ENCODE results near the gene CLPSL1.

The CLPSL1 gene

GRCh38 chr6:35804996-35805736 is 24.3 kb downstream of the CLPSL1 start, which contains the start of gene LHFPL5:
Gene LHFPL5 (plus strand): TSS chr6:35805352. CDS start chr6:35805671, 319 bp downstream.
- peaks cover 4% of the 10 kb centered on the region for H3K9me3 Mint-ChIP-seq
- H3K27me3 Mint-ChIP-seq, result peaks cover 20% of the 10 kb centered on the region
- no peaks in the 10 kb centered on the region for H3K36me3 Mint-ChIP-seq
- H3K4me3 Mint-ChIP-seq, result peak within 1 kb of the TSS; percentile 30
- peaks cover 9% of the 10 kb centered on the region for H3K4me1 Mint-ChIP-seq
- no peak within 1 kb of the TSS for H3K27ac Mint-ChIP-seq

DNA sequence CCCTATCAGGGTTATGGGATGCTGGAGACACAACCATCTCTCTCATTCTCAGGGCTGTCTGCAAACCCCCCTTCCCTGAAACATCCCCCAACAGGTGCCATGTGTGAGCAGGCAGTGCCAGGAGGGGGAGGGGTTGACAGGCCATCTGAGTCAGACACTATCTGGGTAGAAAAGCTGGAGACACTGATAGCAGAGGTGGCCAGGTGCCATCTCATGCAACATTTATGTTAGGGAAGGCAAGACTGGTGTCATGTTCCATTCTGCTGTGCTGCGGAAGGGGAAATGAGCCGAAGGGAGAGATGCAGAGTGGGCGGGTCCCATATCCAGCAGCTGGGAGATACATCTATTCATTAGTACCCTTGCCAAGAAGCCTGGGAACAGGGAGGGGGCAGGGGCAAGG is 27.9 kb downstream of the CLPSL1 start:
- Mint-ChIP-seq H3K9me3 (peaks cover 4% of the 10 kb centered on the region), H3K4me1 (peaks cover 9% of the 10 kb centered on the region), H3K4me3 (no peak overlapping the region), H3K27me3 (peaks cover 20% of the 10 kb centered on the region), H3K27ac (no peak overlapping the region), H3K36me3 (no peaks in the 10 kb centered on the region)

GRCh38 chr6:35809809-35810208 is 29.0 kb downstream of the CLPSL1 start:
- H3K27me3 Mint-ChIP-seq, result peaks cover 19% of the 10 kb centered on the region
- peaks cover 7% of the 10 kb centered on the region for H3K4me1 Mint-ChIP-seq
- H3K4me3 Mint-ChIP-seq, result no peak overlapping the region
- H3K27ac Mint-ChIP-seq, result no peak overlapping the region
- H3K36me3 Mint-ChIP-seq, result no peaks in the 10 kb centered on the region
- peaks cover 4% of the 10 kb centered on the region for H3K9me3 Mint-ChIP-seq

DNA sequence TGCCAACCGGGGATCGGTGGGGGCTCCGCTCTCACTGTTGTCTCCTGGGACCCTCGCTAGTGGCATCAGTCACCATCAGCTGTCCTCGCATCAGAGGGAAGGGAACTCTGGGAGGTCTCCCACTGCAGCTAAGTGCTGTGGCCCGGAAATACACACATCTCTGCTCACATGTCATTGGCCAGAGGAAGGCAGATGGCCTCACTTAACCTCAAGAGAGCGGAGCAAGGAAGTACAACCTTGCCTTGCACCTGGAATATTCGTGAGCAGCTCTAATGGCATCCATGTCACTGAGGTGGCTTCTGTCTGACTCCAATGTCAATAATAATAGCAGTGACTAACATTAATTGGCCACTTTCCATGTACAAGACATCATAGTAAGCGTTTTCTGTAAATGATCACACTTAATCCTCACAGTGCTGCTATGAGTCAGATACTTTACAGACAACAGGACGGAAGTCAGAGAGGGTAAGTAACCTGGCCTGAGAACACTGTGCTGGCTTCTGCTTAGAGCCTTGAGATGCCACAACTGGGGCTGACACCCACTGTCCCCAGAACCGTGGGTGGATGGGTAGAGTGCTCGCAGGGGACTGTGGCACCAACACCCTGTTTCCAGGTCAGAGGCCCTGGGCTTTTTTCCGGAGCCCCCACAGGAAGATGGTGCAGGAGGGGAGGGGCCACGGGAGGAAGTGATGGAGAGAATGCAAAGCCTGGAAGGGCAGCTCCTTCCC is 30.3 kb downstream of the CLPSL1 start:
- H3K4me1 Mint-ChIP-seq, result no peaks in the 10 kb centered on the region
- no peak overlapping the region for H3K4me3 Mint-ChIP-seq
- peaks cover 3% of the 10 kb centered on the region for H3K36me3 Mint-ChIP-seq
- no peak overlapping the region for H3K27ac Mint-ChIP-seq
- H3K9me3 Mint-ChIP-seq, result no peaks in the 10 kb centered on the region
- peaks cover 12% of the 10 kb centered on the region for H3K27me3 Mint-ChIP-seq

- no peak overlapping the region for H3K27ac Mint-ChIP-seq
- no peak overlapping the region for H3K4me3 Mint-ChIP-seq
- H3K9me3 Mint-ChIP-seq, result no peaks in the 10 kb centered on the region
- peaks cover 3% of the 10 kb centered on the region for H3K36me3 Mint-ChIP-seq
- peaks cover 6% of the 10 kb centered on the region for H3K27me3 Mint-ChIP-seq
- no peaks in the 10 kb centered on the region for H3K4me1 Mint-ChIP-seq
These were observed 30.8 kb downstream of the CLPSL1 start for GRCh38 chr6:35811699-35811995.

GRCh38 chr6:35817515-35817914 is 36.7 kb downstream of the CLPSL1 start:
- Mint-ChIP-seq H3K36me3 (peaks cover 4% of the 10 kb centered on the region), H3K4me3 (no peak overlapping the region), H3K27ac (no peak overlapping the region), H3K27me3 (peaks cover 2% of the 10 kb centered on the region), H3K4me1 (no peaks in the 10 kb centered on the region), H3K9me3 (no peaks in the 10 kb centered on the region)

DNA sequence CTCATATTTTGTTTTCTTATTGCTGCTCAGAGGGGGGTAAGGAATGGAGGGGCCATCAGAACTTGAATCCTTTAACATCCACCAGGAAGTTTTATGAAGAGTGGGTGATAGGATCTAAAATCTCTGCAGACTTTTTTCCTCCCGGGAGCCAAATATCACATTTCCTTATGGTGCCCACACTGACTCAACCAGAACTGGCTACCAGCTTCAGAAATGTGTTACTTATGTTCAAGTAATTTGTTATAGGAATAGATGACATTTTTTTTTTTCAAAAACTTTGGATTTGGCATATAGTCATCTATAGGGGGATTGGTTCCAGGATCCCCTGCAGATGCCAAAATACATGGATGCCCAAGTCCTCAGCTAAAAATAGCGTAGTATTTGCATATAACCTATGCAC is 42.8 kb downstream of the CLPSL1 start:
- peaks cover 7% of the 10 kb centered on the region for H3K27me3 Mint-ChIP-seq
- no peaks in the 10 kb centered on the region for H3K9me3 Mint-ChIP-seq
- no peaks in the 10 kb centered on the region for H3K36me3 Mint-ChIP-seq
- H3K4me3 Mint-ChIP-seq, result no peak overlapping the region
- no peaks in the 10 kb centered on the region for H3K4me1 Mint-ChIP-seq
- H3K27ac Mint-ChIP-seq, result no peak overlapping the region

DNA sequence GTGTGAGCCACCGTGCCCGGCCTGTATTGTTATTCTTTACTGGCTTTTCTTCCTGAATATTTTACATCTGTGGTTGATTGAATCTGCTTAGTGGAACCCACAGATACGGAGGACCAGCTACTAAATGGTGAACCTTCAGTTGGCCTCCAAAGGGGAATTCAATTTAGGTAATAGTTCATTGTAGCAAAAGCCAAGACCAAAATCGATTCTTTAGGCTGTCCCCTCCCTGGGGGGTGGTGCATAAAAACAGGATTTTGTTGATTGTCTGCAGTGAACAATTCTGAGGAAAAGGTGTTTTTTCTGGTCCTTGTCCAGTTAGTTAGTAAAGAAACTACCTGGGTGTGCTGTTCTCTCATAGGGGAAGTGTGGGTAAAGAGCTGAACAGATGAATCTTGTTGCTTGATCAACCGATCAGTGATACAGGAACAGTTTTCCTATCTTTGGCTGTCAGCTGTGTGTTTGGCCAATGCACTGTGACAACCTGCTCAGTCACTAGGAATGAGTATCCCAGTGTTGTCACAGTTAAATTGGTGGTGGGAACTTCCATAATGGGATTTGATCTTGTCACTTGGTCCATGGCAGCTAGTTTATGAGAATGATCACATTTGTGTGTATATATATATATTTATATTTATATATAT is 43.9 kb downstream of the CLPSL1 start:
- Mint-ChIP-seq H3K4me1 (no peaks in the 10 kb centered on the region), H3K9me3 (no peaks in the 10 kb centered on the region), H3K27me3 (peaks cover 5% of the 10 kb centered on the region), H3K27ac (no peak overlapping the region), H3K36me3 (no peaks in the 10 kb centered on the region), H3K4me3 (no peak overlapping the region)

DNA sequence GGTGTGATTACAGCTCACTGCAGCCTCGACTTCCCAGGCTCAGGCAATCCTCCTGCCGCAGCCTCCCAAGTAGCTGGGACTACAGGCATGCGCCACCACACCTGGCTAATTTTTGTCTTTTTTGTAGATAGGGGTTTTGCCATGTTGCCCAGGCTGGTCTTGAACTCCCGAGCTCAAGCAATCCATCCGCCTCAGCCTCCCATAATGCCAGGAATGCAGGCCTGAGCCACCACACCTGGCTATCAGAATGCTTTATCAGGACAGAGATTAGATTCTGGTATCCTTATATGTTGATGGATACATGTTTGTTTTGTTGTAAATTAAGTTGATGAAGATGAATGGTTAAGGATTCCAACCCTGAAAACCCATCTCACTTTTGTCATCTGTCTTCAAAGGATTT is 48.5 kb downstream of the CLPSL1 start:
- Mint-ChIP-seq H3K4me1 (no peaks in the 10 kb centered on the region), H3K4me3 (no peak overlapping the region), H3K36me3 (peaks cover 4% of the 10 kb centered on the region), H3K27ac (no peak overlapping the region), H3K27me3 (peaks cover 5% of the 10 kb centered on the region), H3K9me3 (no peaks in the 10 kb centered on the region)

DNA sequence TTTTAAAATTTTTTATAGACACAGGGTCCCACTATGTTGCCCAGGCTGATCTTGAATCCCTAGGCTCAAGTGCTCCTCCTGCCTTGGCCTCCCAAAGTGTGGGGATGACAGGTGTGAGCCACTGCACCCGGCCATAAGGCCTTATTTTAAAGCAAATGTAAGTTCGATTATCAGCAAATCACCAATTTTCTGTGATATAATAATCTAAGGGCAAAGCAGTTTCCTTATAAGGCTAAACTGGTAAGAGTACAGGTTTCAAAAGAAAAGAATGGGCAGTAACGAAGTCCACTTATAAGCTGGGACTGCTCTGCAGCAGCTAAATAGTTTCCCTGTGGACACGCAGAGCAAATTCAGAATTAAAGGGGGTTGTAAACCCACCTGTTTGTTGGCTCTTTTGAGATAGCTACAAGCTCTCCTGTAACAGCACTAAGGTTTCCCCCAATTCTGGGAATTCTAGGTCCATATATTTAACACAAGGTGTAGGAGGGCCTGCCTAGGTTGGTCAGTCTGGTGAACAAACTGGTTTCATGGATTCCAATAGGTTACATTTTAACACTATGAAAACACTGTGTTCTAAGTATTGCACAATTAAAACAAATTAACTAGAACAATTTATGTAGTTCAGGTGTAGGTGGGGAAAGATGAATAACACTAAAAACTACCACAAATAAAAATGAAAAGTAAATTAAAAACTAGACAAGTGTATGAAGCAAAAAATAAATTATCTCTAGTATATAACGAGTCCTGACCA is 50.6 kb downstream of the CLPSL1 start:
- H3K4me3 Mint-ChIP-seq, result no peak overlapping the region

DNA sequence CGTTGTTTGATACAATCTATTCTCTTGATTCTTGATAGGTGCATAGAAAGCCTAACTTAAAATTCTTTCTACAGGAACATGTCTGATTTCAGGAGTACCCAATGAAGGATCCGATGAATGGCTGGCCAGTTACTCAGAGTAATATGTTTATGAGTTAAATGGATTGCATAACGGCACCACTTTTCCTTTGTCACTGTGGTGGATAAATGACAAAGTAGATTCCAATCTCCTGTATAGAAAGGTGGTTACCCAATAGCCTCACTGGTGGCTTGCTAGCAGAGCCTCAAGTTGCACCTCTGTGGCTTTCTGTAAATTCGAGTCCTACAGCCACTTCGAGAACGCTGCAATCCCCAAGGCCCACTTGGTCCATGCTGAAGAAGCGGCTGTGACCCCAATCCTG is 52.7 kb downstream of the CLPSL1 start:
- no peaks in the 10 kb centered on the region for H3K4me1 Mint-ChIP-seq
- H3K27ac Mint-ChIP-seq, result no peak overlapping the region
- peaks cover 12% of the 10 kb centered on the region for H3K36me3 Mint-ChIP-seq
- no peaks in the 10 kb centered on the region for H3K27me3 Mint-ChIP-seq
- H3K9me3 Mint-ChIP-seq, result no peaks in the 10 kb centered on the region
- H3K4me3 Mint-ChIP-seq, result no peak overlapping the region

More for the DNA sequence above, 50.6 kb downstream of the CLPSL1 start:
- Mint-ChIP-seq H3K27me3 (peaks cover 2% of the 10 kb centered on the region), H3K9me3 (no peaks in the 10 kb centered on the region), H3K27ac (no peak overlapping the region), H3K4me1 (no peaks in the 10 kb centered on the region), H3K36me3 (peaks cover 8% of the 10 kb centered on the region)

Measured in activated naive CD4-positive, alpha-beta T cell treated with anti-CD3 and anti-CD28 coated beads, Interleukin-2, amount 50 U/mL, for 24 hours (primary cell).